HepG2 (cell line): ENCODE results near the gene PHKB. TPM values are rescaled to one million over a fixed set of nuclear protein-coding genes. Genes with fewer than 3 reads are reported as not detected.

ENCODE experiments used
- CC2D1A ChIP-seq: sonication (generic); formaldehyde crosslinking; IDR thresholded peaks from 2 replicates; pipeline ENCODE4 v1.8.1; 2023; ENCODE audit warnings: mild to moderate bottlenecking, missing genetic modification reagents
- GLMP ChIP-seq: sonication (generic); formaldehyde crosslinking; IDR thresholded peaks from 2 replicates; pipeline ENCODE4 v1.9.0; 2021; ENCODE audit warnings: missing genetic modification reagents, mild to moderate bottlenecking, borderline replicate concordance
- HNF4A ChIP-seq: sonication (generic); formaldehyde crosslinking; IDR thresholded peaks from 2 replicates; pipeline ENCODE4 v1.4.0; 2020; ENCODE audit warnings: missing genetic modification reagents
- HOXA5 ChIP-seq: sonication (generic); formaldehyde crosslinking; IDR thresholded peaks from 2 replicates; pipeline ENCODE4 v1.4.0; 2020; ENCODE audit warnings: missing genetic modification reagents
- JDP2 ChIP-seq: sonication (generic); formaldehyde crosslinking; IDR thresholded peaks from 2 replicates; pipeline ENCODE4 v1.8.1; 2022; ENCODE audit warnings: missing genetic modification reagents, borderline replicate concordance
- LCORL ChIP-seq, 2 experiments: fragments of 450-650 bp in 1 of 2; sonication (generic) in 1 of 2; formaldehyde crosslinking in 1 of 2; IDR thresholded peaks; 2 replicates each; pipeline versions ENCODE4 v1.5.0 to v1.6.1; 2017 to 2020; ENCODE audit warnings: antibody characterized with exemption in 1 of 2, missing genetic modification reagents in 1 of 2
- MAFK ChIP-seq, 2 experiments: IDR thresholded peaks in 1 of 2; conservative IDR thresholded peaks in 1 of 2; 2 replicates each; pipeline ENCODE4 v1.6.1; 2011; ENCODE audit warnings: improper control_type of control experiment in 2 of 2, low read length in 2 of 2
- MXD3 ChIP-seq: IDR thresholded peaks from 2 replicates; pipeline ENCODE4 v1.6.1; 2016; ENCODE audit warnings: mild to moderate bottlenecking, missing biosample characterization, missing genetic modification reagents
- NR1H2 ChIP-seq: sonication (generic); formaldehyde crosslinking; IDR thresholded peaks from 2 replicates; pipeline ENCODE4 v1.8.1; 2022; ENCODE audit warnings: low read depth, missing genetic modification reagents, borderline replicate concordance
- PRPF4 ChIP-seq: fragments of 200-400 bp; formaldehyde crosslinking; IDR thresholded peaks from 2 replicates; pipeline ENCODE4 v1.6.1; 2016; ENCODE audit warnings: low read length, low read depth; ENCODE audit not compliant: poor library complexity, severe bottlenecking
- RAD51 ChIP-seq: fragments of 450-650 bp; IDR thresholded peaks from 2 replicates; pipeline ENCODE4 v1.6.1; 2016; ENCODE audit warnings: borderline replicate concordance
- ZBTB21 ChIP-seq: sonication (generic); formaldehyde crosslinking; IDR thresholded peaks from 2 replicates; pipeline ENCODE4 v1.4.0; 2020; ENCODE audit warnings: missing genetic modification reagents
- ZEB1 ChIP-seq: IDR thresholded peaks from 2 replicates; pipeline ENCODE4 v1.6.1; 2012; ENCODE audit warnings: mild to moderate bottlenecking, low read depth, inconsistent platforms; ENCODE audit not compliant: insufficient replicate concordance
- ZFAT ChIP-seq: sonication (generic); formaldehyde crosslinking; conservative IDR thresholded peaks from 2 replicates; pipeline ENCODE4 v1.8.1; 2023; ENCODE audit warnings: missing genetic modification reagents, inconsistent platforms
- ZKSCAN8 ChIP-seq: IDR thresholded peaks from 2 replicates; pipeline ENCODE4 v1.6.1; 2016; ENCODE audit warnings: borderline replicate concordance, missing genetic modification reagents, missing compliant biosample characterization
- ZMYM4 ChIP-seq: sonication (generic); formaldehyde crosslinking; IDR thresholded peaks from 2 replicates; pipeline ENCODE4 v1.8.1; 2023; ENCODE audit warnings: mild to moderate bottlenecking, missing genetic modification reagents
- ZNF3 ChIP-seq: IDR thresholded peaks from 2 replicates; pipeline ENCODE4 v1.7.0; 2017; ENCODE audit warnings: inconsistent platforms
- ZNF510 ChIP-seq: sonication (generic); formaldehyde crosslinking; IDR thresholded peaks from 2 replicates; pipeline ENCODE4 v1.4.0; 2020; ENCODE audit warnings: low read depth, mild to moderate bottlenecking, missing genetic modification reagents
- ZSCAN21 ChIP-seq: sonication (generic); formaldehyde crosslinking; IDR thresholded peaks from 2 replicates; pipeline ENCODE4 v1.8.0; 2022; ENCODE audit warnings: mild to moderate bottlenecking, missing genetic modification reagents, moderate library complexity, borderline replicate concordance
- ZSCAN29 ChIP-seq: sonication (generic); formaldehyde crosslinking; conservative IDR thresholded peaks from 2 replicates; pipeline ENCODE4 v1.4.0; 2020; ENCODE audit warnings: mild to moderate bottlenecking, missing genetic modification reagents
- ZSCAN9 ChIP-seq: IDR thresholded peaks from 2 replicates; pipeline ENCODE4 v1.6.1; 2016; ENCODE audit warnings: borderline replicate concordance
- polyA plus RNA-seq, 8 experiments: library from polyadenylated mRNA; depleted of rRNA in 3 of 8; stranded (reverse) in 7 of 8; unstranded in 1 of 8; fragments of >200 nt; fragmentation: Illumina TruSeq in 4 of 8; extraction: Trizol in 4 of 8; gene quantifications; 2 replicates each; pipeline versions ENCODE4 v1.2.1 to v1.2.3, GENCODE V29; 2011 to 2016; ENCODE audit warnings: low read depth in 4 of 8, missing spikeins in 1 of 8, mixed read lengths in 1 of 8; ENCODE audit not compliant: insufficient read depth in 1 of 8
- total RNA-seq, 5 experiments: library from RNA; depleted of rRNA; stranded (reverse); fragments of >200 nt; fragmentation: Illumina TruSeq; extraction: Trizol; gene quantifications; 2 replicates each; pipeline ENCODE4 v1.2.3, GENCODE V29; 2016; ENCODE audit warnings: low read depth in 1 of 5
- TF ChIP-seq, protein P1 (sequence below): sonication (generic); formaldehyde crosslinking; IDR thresholded peaks from 2 replicates; pipeline ENCODE4 v1.5.0; 2020; ENCODE audit warnings: mild to moderate bottlenecking, missing genetic modification reagents, moderate library complexity
- TF ChIP-seq, protein P2 (sequence below): sonication (generic); formaldehyde crosslinking; IDR thresholded peaks from 2 replicates; pipeline ENCODE4; 2020; ENCODE audit warnings: missing genetic modification reagents, mild to moderate bottlenecking, borderline replicate concordance
- TF ChIP-seq, protein P3 (sequence below): sonication (generic); formaldehyde crosslinking; conservative IDR thresholded peaks from 2 replicates; pipeline ENCODE4 v1.5.0; 2020; ENCODE audit warnings: missing genetic modification reagents

The PHKB gene
- total and polyA plus RNA-seq, 2 of the 13 experiments (the other 11 are each of a cell fraction or from before 2014, with no cell fraction given) = 66.0 to 80.8 TPM

DNA sequence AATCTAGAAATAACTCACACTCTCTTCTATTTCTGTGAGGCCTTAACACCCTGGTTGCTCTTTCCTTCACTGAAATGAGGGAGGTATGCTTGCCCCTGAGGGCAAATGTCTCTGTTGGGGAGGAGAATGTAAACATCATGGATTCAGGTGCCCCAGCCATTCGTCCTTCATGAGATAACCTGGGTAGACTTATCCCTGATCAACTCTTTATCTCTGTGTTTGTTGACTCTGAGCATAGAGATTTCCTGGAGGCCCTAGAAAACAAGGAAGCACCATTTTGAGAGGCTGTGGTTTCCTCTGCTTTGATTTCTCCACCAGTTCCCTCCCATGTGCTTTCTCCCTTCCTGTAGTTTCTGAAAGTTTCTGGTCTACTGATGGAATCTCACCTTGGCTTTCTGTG is 77.3 kb downstream of the PHKB start (continued):
- TF ChIP-seq GLMP (no peak), HNF4A (CRISPR knock-in tag) (peak; percentile 91), ZBTB21 (CRISPR knock-in tag) (no peak), JDP2 (CRISPR knock-in tag) (no peak; the same call in 1 of the 2 replicates), LCORL (IDR thresholded peaks at IDR 0.05) (no peak), LCORL (CRISPR knock-in tag; IDR thresholded peaks at IDR 0.05) (peak; percentile 84), ZKSCAN8 (CRISPR knock-in tag) (peak; percentile 72; the same call in 1 of the 2 replicates), ZSCAN21 (peak; percentile 69; the same call in 1 of the 2 replicates), MXD3 (CRISPR knock-in tag) (no peak), CC2D1A (CRISPR knock-in tag) (no peak), ZNF510 (CRISPR knock-in tag) (0 out of 2 replicates have a peak, but pooled peaks have one; percentile 54), ZEB1 (peak; percentile 57), ZFAT (CRISPR knock-in tag) (no peak), RAD51 (no peak), PRPF4 (no peak), ZSCAN29 (CRISPR knock-in tag) (peak; percentile 72; the same call in 1 of the 2 replicates), ZNF3 (CRISPR knock-in tag) (no peak), MAFK (conservative IDR thresholded peaks at IDR 0.05 in 1 of 2, IDR thresholded peaks at IDR 0.05 in 1 of 2; ENCODE audit: low read length in 2 of 2) (no peak), HOXA5 (CRISPR knock-in tag) (0 out of 2 replicates have a peak, but pooled peaks have one; percentile 32), NR1H2 (CRISPR knock-in tag) (no peak; the same call in 1 of the 2 replicates), ZMYM4 (peak; percentile 99), ZSCAN9 (CRISPR knock-in tag) (peak; percentile 98)
- TF ChIP-seq, protein P1, sequence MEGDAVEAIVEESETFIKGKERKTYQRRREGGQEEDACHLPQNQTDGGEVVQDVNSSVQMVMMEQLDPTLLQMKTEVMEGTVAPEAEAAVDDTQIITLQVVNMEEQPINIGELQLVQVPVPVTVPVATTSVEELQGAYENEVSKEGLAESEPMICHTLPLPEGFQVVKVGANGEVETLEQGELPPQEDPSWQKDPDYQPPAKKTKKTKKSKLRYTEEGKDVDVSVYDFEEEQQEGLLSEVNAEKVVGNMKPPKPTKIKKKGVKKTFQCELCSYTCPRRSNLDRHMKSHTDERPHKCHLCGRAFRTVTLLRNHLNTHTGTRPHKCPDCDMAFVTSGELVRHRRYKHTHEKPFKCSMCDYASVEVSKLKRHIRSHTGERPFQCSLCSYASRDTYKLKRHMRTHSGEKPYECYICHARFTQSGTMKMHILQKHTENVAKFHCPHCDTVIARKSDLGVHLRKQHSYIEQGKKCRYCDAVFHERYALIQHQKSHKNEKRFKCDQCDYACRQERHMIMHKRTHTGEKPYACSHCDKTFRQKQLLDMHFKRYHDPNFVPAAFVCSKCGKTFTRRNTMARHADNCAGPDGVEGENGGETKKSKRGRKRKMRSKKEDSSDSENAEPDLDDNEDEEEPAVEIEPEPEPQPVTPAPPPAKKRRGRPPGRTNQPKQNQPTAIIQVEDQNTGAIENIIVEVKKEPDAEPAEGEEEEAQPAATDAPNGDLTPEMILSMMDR (CRISPR knock-in tag) = no peak
- TF ChIP-seq, protein P2, sequence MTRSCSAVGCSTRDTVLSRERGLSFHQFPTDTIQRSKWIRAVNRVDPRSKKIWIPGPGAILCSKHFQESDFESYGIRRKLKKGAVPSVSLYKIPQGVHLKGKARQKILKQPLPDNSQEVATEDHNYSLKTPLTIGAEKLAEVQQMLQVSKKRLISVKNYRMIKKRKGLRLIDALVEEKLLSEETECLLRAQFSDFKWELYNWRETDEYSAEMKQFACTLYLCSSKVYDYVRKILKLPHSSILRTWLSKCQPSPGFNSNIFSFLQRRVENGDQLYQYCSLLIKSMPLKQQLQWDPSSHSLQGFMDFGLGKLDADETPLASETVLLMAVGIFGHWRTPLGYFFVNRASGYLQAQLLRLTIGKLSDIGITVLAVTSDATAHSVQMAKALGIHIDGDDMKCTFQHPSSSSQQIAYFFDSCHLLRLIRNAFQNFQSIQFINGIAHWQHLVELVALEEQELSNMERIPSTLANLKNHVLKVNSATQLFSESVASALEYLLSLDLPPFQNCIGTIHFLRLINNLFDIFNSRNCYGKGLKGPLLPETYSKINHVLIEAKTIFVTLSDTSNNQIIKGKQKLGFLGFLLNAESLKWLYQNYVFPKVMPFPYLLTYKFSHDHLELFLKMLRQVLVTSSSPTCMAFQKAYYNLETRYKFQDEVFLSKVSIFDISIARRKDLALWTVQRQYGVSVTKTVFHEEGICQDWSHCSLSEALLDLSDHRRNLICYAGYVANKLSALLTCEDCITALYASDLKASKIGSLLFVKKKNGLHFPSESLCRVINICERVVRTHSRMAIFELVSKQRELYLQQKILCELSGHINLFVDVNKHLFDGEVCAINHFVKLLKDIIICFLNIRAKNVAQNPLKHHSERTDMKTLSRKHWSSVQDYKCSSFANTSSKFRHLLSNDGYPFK = no peak
- TF ChIP-seq, protein P3, sequence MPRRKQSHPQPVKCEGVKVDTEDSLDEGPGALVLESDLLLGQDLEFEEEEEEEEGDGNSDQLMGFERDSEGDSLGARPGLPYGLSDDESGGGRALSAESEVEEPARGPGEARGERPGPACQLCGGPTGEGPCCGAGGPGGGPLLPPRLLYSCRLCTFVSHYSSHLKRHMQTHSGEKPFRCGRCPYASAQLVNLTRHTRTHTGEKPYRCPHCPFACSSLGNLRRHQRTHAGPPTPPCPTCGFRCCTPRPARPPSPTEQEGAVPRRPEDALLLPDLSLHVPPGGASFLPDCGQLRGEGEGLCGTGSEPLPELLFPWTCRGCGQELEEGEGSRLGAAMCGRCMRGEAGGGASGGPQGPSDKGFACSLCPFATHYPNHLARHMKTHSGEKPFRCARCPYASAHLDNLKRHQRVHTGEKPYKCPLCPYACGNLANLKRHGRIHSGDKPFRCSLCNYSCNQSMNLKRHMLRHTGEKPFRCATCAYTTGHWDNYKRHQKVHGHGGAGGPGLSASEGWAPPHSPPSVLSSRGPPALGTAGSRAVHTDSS (CRISPR knock-in tag) = no peak
